Astrocyte (in vitro differentiated cells and primary cell): Measurements from ENCODE around the gene RPL13A. TPM values are rescaled to one million over a fixed set of nuclear protein-coding genes. Genes with fewer than 3 reads are reported as not detected.

Experiments used
- DNase-seq: peaks from one replicate; pipeline ENCODE4 v3.0.0-alpha.2; 2010; ENCODE audit warnings: low read depth
- FAIRE-seq: peaks from 2 replicates; lab custom pipeline; 2011; peaks lifted over from hg19 to GRCh38; lab: Jason Lieb, UNC
- H2AFZ ChIP-seq: 2 replicates; pipeline ENCODE4 v1.6.0; 2012; ENCODE audit warnings: low read depth, low read length, inconsistent platforms
- H3K27ac ChIP-seq: 2 replicates; pipeline ENCODE4 v1.5.1; 2011; ENCODE audit warnings: low read depth, low read length, inconsistent platforms
- H3K27me3 ChIP-seq: 2 replicates; pipeline ENCODE4 v1.6.0; 2011; ENCODE audit warnings: low read length, inconsistent platforms; ENCODE audit not compliant: insufficient read depth
- H3K36me3 ChIP-seq: 2 replicates; pipeline ENCODE4 v1.5.1; 2011; ENCODE audit warnings: low read length, inconsistent platforms; ENCODE audit not compliant: insufficient read depth
- H3K4me1 ChIP-seq: 2 replicates; pipeline ENCODE4 v1.5.1; 2011; ENCODE audit warnings: low read length, inconsistent platforms; ENCODE audit not compliant: insufficient read depth
- H3K4me2 ChIP-seq: 2 replicates; pipeline ENCODE4 v1.6.0; 2012; ENCODE audit warnings: low read length, inconsistent platforms
- H3K4me3 ChIP-seq: 2 replicates; pipeline ENCODE4 v1.5.1; 2011; ENCODE audit warnings: low read depth, mild to moderate bottlenecking, low read length, inconsistent platforms; ENCODE audit not compliant: insufficient read depth
- H3K79me2 ChIP-seq: 2 replicates; pipeline ENCODE4 v1.6.0; 2012; ENCODE audit warnings: mild to moderate bottlenecking, low read length, inconsistent platforms; ENCODE audit not compliant: insufficient read depth
- H3K9ac ChIP-seq: 2 replicates; pipeline ENCODE4 v1.6.0; 2012; ENCODE audit warnings: mild to moderate bottlenecking, low read length, inconsistent platforms
- H3K9me3 ChIP-seq: 2 replicates; pipeline ENCODE4 v1.5.1; 2012; ENCODE audit warnings: low read depth, mild to moderate bottlenecking, low read length, inconsistent platforms; ENCODE audit not compliant: insufficient read depth
- H4K20me1 ChIP-seq: 2 replicates; pipeline ENCODE4 v1.6.0; 2012; ENCODE audit warnings: low read length, inconsistent platforms; ENCODE audit not compliant: insufficient read depth
- H3K27ac Mint-ChIP-seq: one replicate; pipeline ENCODE4 v1.8.0; 2021; ENCODE audit warnings: mild to moderate bottlenecking, mixed read lengths; ENCODE audit not compliant: unreplicated experiment
- H3K27me3 Mint-ChIP-seq: one replicate; pipeline ENCODE4 v1.8.0; 2021; ENCODE audit warnings: low read depth, mixed read lengths; ENCODE audit not compliant: unreplicated experiment
- H3K36me3 Mint-ChIP-seq: one replicate; pipeline ENCODE4 v1.8.0; 2021; ENCODE audit warnings: low read depth, mixed read lengths; ENCODE audit not compliant: unreplicated experiment
- H3K4me1 Mint-ChIP-seq: one replicate; pipeline ENCODE4 v1.8.0; 2021; ENCODE audit warnings: low read depth, mixed read lengths; ENCODE audit not compliant: unreplicated experiment
- H3K4me3 Mint-ChIP-seq: one replicate; pipeline ENCODE4 v1.8.0; 2021; ENCODE audit warnings: mild to moderate bottlenecking, moderate library complexity, mixed read lengths; ENCODE audit not compliant: unreplicated experiment
- H3K9me3 Mint-ChIP-seq: one replicate; pipeline ENCODE4 v1.8.0; 2021; ENCODE audit warnings: mild to moderate bottlenecking, mixed read lengths; ENCODE audit not compliant: unreplicated experiment
- CTCF ChIP-seq: IDR thresholded peaks from 2 replicates; pipeline ENCODE4 v1.5.1; 2011; ENCODE audit warnings: low read depth, mild to moderate bottlenecking, inconsistent platforms, low read length, moderate library complexity; ENCODE audit not compliant: insufficient read depth
- EZH2 ChIP-seq: IDR thresholded peaks from 2 replicates; pipeline ENCODE4 v1.6.1; 2012; ENCODE audit warnings: mild to moderate bottlenecking, low read length, inconsistent platforms; ENCODE audit not compliant: insufficient read depth
- total RNA-seq: library from RNA; stranded (reverse); gene quantifications from 2 replicates; pipeline ENCODE4 v1.2.1, GENCODE V29; 2021

RPL13A gene
- total RNA-seq, 1 donor from 2014 or later = 2,119 TPM

DNA sequence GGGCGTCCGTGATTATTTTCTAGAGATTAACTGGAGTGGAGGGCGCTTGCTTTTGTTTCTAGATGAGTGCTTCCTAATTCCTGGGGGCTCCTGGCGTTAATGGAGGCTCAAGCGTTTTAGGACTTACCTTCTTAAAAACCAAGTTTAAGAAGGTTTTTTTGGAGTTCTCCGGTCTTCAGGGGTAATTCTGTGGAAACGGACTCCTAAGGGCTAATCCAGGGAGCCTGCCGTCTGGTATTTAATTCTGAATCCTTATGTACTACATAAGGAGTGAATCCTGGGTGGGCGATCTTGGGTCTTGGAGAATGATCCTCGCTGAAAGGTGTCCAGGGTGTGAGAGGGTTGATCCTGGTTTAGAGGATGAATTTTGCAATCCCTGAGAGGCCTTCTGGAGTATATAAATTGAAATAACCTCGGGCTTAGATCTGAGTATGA, 9.2 kb downstream of the RPL13A start:
- FAIRE-seq = no peak
- Mint-ChIP-seq H3K4me3 (peak overlapping the region; percentile 99), H3K9me3 (no peaks in the 10 kb centered on the region)

GRCh38 chr19:49497047-49497788, 9.8 kb downstream of the RPL13A start:
- peak overlapping the region; percentile 93 for H3K27ac ChIP-seq
- no peak for DNase-seq
- H3K36me3 ChIP-seq = peaks cover 26% of the 10 kb centered on the region
- Mint-ChIP-seq H3K27ac (peak overlapping the region; percentile 96), H3K4me3 (peak overlapping the region; percentile 99), H3K4me1 (peaks cover 25% of the 10 kb centered on the region), H3K27me3 (no peaks in the 10 kb centered on the region), H3K36me3 (peaks cover 20% of the 10 kb centered on the region), H3K9me3 (no peaks in the 10 kb centered on the region)
- peaks cover 32% of the 10 kb centered on the region for H3K79me2 ChIP-seq
- H2AFZ ChIP-seq = no peak overlapping the region
- peak overlapping the region; percentile 93 for H3K4me2 ChIP-seq
- H3K9ac ChIP-seq = peak overlapping the region; percentile 100
- no peak for FAIRE-seq
- peaks cover 19% of the 10 kb centered on the region for H3K4me1 ChIP-seq
- no peaks in the 10 kb centered on the region for H3K9me3 ChIP-seq
- no peak for TF ChIP-seq EZH2
- TF ChIP-seq CTCF = no peak
- H3K27me3 ChIP-seq = no peaks in the 10 kb centered on the region
- peak overlapping the region; percentile 98 for H3K4me3 ChIP-seq
- H4K20me1 ChIP-seq = peaks cover 44% of the 10 kb centered on the region

More for the DNA sequence above, 9.2 kb downstream of the RPL13A start:
- H3K27ac ChIP-seq = peak overlapping the region; percentile 93
- H3K4me1 ChIP-seq = peaks cover 19% of the 10 kb centered on the region
- no peak for DNase-seq
- Mint-ChIP-seq H3K4me1 (peaks cover 29% of the 10 kb centered on the region), H3K27ac (peak overlapping the region; percentile 96), H3K27me3 (no peaks in the 10 kb centered on the region), H3K36me3 (peaks cover 21% of the 10 kb centered on the region)
- peaks cover 32% of the 10 kb centered on the region for H3K79me2 ChIP-seq
- H3K4me2 ChIP-seq = peak overlapping the region; percentile 93
- no peaks in the 10 kb centered on the region for H3K9me3 ChIP-seq
- TF ChIP-seq EZH2 = no peak
- TF ChIP-seq CTCF = no peak
- H2AFZ ChIP-seq = no peak overlapping the region
- peak overlapping the region; percentile 98 for H3K4me3 ChIP-seq
- peak overlapping the region; percentile 100 for H3K9ac ChIP-seq
- no peaks in the 10 kb centered on the region for H3K27me3 ChIP-seq
- H4K20me1 ChIP-seq = peaks cover 50% of the 10 kb centered on the region
- peaks cover 31% of the 10 kb centered on the region for H3K36me3 ChIP-seq

- H3K79me2 ChIP-seq = peaks cover 32% of the 10 kb centered on the region
- H3K27me3 Mint-ChIP-seq = no peaks in the 10 kb centered on the region
- H4K20me1 ChIP-seq = peaks cover 38% of the 10 kb centered on the region
- no peaks in the 10 kb centered on the region for H3K27me3 ChIP-seq
- H3K4me1 Mint-ChIP-seq = peaks cover 22% of the 10 kb centered on the region
- TF ChIP-seq EZH2 = no peak
- TF ChIP-seq CTCF = no peak
- no peaks in the 10 kb centered on the region for H3K9me3 Mint-ChIP-seq
- no peak overlapping the region for H3K27ac Mint-ChIP-seq
- FAIRE-seq = no peak
- peak overlapping the region; percentile 100 for H3K9ac ChIP-seq
- peak overlapping the region; percentile 98 for H3K4me3 ChIP-seq
- H3K36me3 Mint-ChIP-seq = peaks cover 16% of the 10 kb centered on the region
- H3K4me3 Mint-ChIP-seq = peak overlapping the region; percentile 99
- H3K36me3 ChIP-seq = peaks cover 21% of the 10 kb centered on the region
- peaks cover 19% of the 10 kb centered on the region for H3K4me1 ChIP-seq
- DNase-seq = no peak
- H2AFZ ChIP-seq = no peak overlapping the region
- no peak overlapping the region for H3K27ac ChIP-seq
- peak overlapping the region; percentile 93 for H3K4me2 ChIP-seq
- H3K9me3 ChIP-seq = no peaks in the 10 kb centered on the region
Measured at GRCh38 chr19:49497789-49498103, 10.3 kb downstream of the RPL13A start.
